ENCODE measurements around the gene CAMK1D.
"Not testable (repeated sequence)": the region's sequence is repeated elsewhere in the genome, so short reads cannot be mapped to it uniquely, and the experiment has no call there.

Gene CAMK1D

GRCh38 chr10:12518024-12518423, 168.7 kb downstream of the CAMK1D start:
- DNase-seq (ENCODE audit: low spot score): no peak

GRCh38 chr10:12521423-12521822, 172.1 kb downstream of the CAMK1D start:
- no peak for DNase-seq (ENCODE audit: low spot score)

- DNase-seq (ENCODE audit: low spot score): no peak
These were observed 177.0 kb downstream of the CAMK1D start for GRCh38 chr10:12526311-12526710.

GRCh38 chr10:12529976-12530375, 180.6 kb downstream of the CAMK1D start:
- no peak for DNase-seq (ENCODE audit: low spot score)

GRCh38 chr10:12531305-12532220, 182.2 kb downstream of the CAMK1D start:
- DNase-seq (ENCODE audit: low spot score): no peak

GRCh38 chr10:12533151-12533550, 183.8 kb downstream of the CAMK1D start:
- no peak for DNase-seq (ENCODE audit: low spot score)

- DNase-seq (ENCODE audit: low spot score): no peak
These were observed 184.4 kb downstream of the CAMK1D start for GRCh38 chr10:12533723-12534122.

- DNase-seq (ENCODE audit: low spot score): no peak
These were observed 185.5 kb downstream of the CAMK1D start for GRCh38 chr10:12534824-12535223.

- DNase-seq (ENCODE audit: low spot score): no peak
These were observed 186.3 kb downstream of the CAMK1D start for GRCh38 chr10:12535656-12536055.

- no peak for DNase-seq (ENCODE audit: low spot score)
These were observed 189.2 kb downstream of the CAMK1D start for GRCh38 chr10:12538491-12538995.

- DNase-seq (ENCODE audit: low spot score): no peak
These were observed 190.2 kb downstream of the CAMK1D start for GRCh38 chr10:12539350-12540164.

GRCh38 chr10:12540341-12540781, 191.0 kb downstream of the CAMK1D start:
- no peak for DNase-seq (ENCODE audit: low spot score)

- no peak for DNase-seq (ENCODE audit: low spot score)
These were observed 192.2 kb downstream of the CAMK1D start for GRCh38 chr10:12541446-12542067.

- DNase-seq (ENCODE audit: low spot score): no peak
These were observed 192.9 kb downstream of the CAMK1D start for GRCh38 chr10:12542133-12542670.

- no peak for DNase-seq (ENCODE audit: low spot score)
These were observed 194.2 kb downstream of the CAMK1D start for GRCh38 chr10:12543589-12543988.

GRCh38 chr10:12546160-12546802, 196.9 kb downstream of the CAMK1D start:
- DNase-seq (ENCODE audit: low spot score): not testable (repeated sequence)

GRCh38 chr10:12547301-12547771, 198.0 kb downstream of the CAMK1D start:
- peak; percentile 14 for DNase-seq (ENCODE audit: low spot score)

- DNase-seq (ENCODE audit: low spot score): no peak
These were observed 199.9 kb downstream of the CAMK1D start for GRCh38 chr10:12549297-12549696.

GRCh38 chr10:12550994-12551393, 201.6 kb downstream of the CAMK1D start:
- DNase-seq (ENCODE audit: low spot score): no peak

- DNase-seq (ENCODE audit: low spot score): no peak
These were observed 206.7 kb downstream of the CAMK1D start for GRCh38 chr10:12556039-12556438.

GRCh38 chr10:12559578-12560178, 210.3 kb downstream of the CAMK1D start:
- no peak for DNase-seq (ENCODE audit: low spot score)
